GM18907 (cell line): ENCODE data around the gene ZNG1A.
"Not testable (repeated sequence)": the region's sequence is repeated elsewhere in the genome, so short reads cannot be mapped to it uniquely, and the experiment has no call there.

Experiments
- ATAC-seq: cut with Tn5 transposase; IDR thresholded peaks from one replicate; pipeline ENCODE4 v1.9.1; 2021; ENCODE audit warnings: mild to moderate bottlenecking, moderate library complexity; ENCODE audit not compliant: unreplicated experiment

ZNG1A gene

GRCh38 chr9:98775-99174, 80.1 kb downstream of the ZNG1A start:
- not testable (repeated sequence) for ATAC-seq

DNA sequence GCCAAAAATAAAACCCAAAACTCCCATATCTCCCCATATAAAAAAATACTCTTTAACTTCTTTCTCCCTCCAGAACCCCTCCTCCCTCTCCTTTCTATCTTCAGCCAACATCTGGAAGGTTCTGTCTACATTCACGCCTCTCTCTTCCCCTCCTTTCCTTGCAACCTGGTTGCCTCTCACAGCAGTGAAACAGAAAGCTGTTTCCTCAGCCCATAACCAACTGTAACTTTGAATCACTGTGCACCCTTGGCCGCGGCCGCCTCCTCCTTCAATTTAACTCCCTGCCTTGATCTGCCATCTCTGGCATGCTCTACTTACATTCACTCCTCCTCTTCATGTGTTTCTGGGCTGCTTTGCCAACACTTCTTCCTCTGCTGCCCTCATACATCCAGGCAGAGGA, 83.9 kb downstream of the ZNG1A start:
- not testable (repeated sequence) for ATAC-seq

- ATAC-seq, result not testable (repeated sequence)
Observed at GRCh38 chr9:94323-94722, 84.5 kb downstream of the ZNG1A start.

DNA sequence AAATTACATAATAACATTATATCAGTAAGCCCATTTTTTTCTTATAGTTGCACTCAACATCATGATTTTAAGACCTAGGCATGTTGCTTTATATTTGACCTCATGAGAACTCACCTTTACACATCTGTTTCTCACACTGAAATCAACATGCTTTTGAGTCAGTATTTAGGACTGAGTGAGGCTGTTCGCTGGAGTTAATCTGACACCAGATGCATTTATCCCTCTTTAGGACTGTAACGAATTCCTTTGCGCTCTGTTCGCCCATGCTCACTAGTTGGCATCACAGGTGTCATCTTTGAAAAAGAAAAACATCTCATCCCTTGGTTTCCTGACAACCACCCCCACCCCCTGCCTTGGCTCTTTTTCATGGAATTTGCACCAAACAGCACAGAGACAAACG, 84.9 kb downstream of the ZNG1A start:
- ATAC-seq, result not testable (repeated sequence)

GRCh38 chr9:90851-91250, 88.0 kb downstream of the ZNG1A start:
- ATAC-seq, result not testable (repeated sequence)

DNA sequence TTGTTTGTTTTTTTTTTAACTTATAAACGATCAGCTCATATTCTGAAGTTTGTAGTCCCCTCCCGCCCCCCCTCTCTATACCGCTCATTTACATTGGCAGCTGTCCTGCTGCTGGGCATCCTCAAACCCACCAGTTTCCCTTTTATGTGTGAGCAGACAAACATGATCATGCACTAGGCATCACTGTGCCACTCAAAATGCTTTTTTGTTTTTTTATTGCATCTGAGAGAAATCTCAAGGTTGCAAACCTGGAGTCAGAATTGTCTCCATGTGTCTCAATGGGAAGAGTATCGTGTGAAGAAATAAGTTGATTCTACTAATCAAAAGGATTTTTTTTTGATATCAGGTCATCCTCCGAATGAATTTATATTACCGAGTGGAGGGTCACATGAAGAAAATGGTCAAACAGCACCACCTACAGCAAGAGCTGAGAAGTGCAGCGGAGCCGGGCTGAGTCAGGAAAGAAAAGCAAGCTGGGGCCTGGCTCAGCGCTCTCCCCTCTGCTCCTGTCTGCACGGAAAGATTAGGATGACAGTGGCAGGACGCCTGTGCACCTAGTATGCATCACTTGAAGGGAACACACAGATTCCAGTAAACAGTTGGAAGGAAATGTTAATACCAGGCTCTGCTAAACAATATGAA, 90.3 kb downstream of the ZNG1A start:
- peak; percentile 88 for ATAC-seq

GRCh38 chr9:87860-88259, 91.0 kb downstream of the ZNG1A start:
- ATAC-seq, result not testable (repeated sequence)

DNA sequence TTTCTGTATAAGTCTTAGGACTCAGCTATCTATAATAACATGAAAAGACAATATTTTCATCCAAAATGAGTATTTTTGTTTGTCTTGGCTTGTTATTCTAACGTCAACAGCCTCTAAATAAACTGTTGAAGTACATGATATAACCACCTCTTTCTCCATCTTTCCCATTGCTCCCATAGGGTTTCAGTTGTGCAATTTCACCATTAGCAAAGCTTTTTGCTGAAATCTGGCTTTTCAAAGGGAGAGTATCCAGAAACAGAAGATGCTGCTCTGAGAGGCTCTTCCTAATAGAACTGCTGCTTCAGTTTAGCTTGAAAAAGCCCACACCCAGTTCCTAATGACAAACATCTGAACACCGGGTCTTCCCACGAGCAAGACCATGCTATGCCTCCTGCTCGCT, 91.8 kb downstream of the ZNG1A start:
- ATAC-seq, result not testable (repeated sequence)

GRCh38 chr9:86697-87096, 92.2 kb downstream of the ZNG1A start:
- ATAC-seq, result not testable (repeated sequence)

GRCh38 chr9:82932-83689, 95.7 kb downstream of the ZNG1A start:
- not testable (repeated sequence) for ATAC-seq

DNA sequence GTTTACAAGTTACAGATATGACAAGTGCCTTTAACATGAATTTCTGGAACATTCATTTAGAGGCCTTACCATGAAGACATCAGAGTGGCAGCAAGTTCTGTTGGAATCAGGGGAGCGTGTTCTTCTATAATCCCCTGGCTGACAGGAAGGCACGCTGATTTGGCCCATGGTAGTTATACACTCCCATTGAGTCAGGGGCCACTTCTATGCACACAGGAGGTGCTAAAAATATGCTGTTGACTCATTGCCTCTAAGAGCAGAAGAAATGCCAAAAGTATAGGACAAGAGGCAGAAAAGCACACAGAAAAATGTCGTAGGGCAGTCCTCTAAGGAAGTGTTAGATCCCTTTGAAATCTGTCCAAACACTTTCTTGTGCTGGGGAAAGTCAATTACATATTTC, 100.5 kb downstream of the ZNG1A start:
- not testable (repeated sequence) for ATAC-seq

- ATAC-seq, result not testable (repeated sequence)
Observed at GRCh38 chr9:76389-76788, 102.5 kb downstream of the ZNG1A start.

DNA sequence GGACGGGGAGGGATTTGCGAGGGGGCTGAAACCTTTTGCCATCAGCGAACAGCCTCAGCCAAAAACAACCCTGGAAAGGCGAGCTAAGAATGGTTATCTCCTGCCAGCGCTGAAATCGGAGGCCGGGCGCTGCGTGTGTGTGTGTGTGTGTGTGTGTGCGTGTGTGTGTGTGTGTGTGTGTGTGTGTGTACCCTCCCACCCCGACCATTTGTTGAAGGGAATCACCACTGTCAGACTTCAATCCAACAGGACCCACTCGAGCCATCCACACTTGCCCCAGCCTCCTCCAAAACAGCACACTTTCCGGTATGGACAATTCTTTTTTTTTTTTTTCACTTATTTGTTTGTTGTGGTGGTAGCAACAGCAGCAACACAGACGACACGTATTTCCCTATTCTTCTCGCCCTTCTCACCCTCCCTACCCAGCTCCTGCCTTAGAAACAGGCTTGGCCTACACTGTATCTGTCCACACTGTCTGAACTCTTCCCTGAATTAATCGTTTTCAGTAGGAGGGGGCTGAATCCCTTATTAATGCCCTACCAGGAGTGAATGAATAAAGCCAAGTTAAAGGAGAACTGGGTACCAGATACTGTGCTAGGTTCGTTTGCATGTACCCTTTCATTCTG, 104.8 kb downstream of the ZNG1A start:
- ATAC-seq, result not testable (repeated sequence)

- ATAC-seq, result not testable (repeated sequence)
Observed at GRCh38 chr9:73076-73899, 105.6 kb downstream of the ZNG1A start.
